ENCODE measurements around the gene ESYT1.

ESYT1 gene

GRCh38 chr12:56097738-56098137 is 30.3 kb upstream of the ESYT1 start:
- Histone ChIP-seq H3K27ac (ENCODE audit: poor library complexity, severe bottlenecking) (no peak overlapping the region), H3K4me3 (ENCODE audit: severe bottlenecking) (no peak overlapping the region), H3K4me1 (ENCODE audit: insufficient read depth, poor library complexity, severe bottlenecking) (no peaks in the 10 kb centered on the region), H3K27me3 (ENCODE audit: insufficient read depth, poor library complexity, severe bottlenecking) (no peaks in the 10 kb centered on the region), H3K36me3 (ENCODE audit: low read depth) (peaks cover 5% of the 10 kb centered on the region; the same call in 1 of the 2 replicates), H3K9me3 (ENCODE audit: severe bottlenecking) (no peaks in the 10 kb centered on the region)
- no peak for DNase-seq (ENCODE audit: low spot score)
- TF ChIP-seq CTCF (IDR thresholded peaks at IDR 0.05; ENCODE audit: poor library complexity, severe bottlenecking): no peak
- no peak for ATAC-seq (ENCODE audit: low read depth)

- ATAC-seq (ENCODE audit: low read depth) (no peak), DNase-seq (ENCODE audit: low spot score) (no peak)
- H3K4me3 ChIP-seq (ENCODE audit: severe bottlenecking): no peak overlapping the region
- H3K36me3 ChIP-seq (ENCODE audit: low read depth): peaks cover 5% of the 10 kb centered on the region; the same call in 1 of the 2 replicates
- no peaks in the 10 kb centered on the region for H3K9me3 ChIP-seq (ENCODE audit: severe bottlenecking)
- no peak for TF ChIP-seq CTCF (IDR thresholded peaks at IDR 0.05; ENCODE audit: poor library complexity, severe bottlenecking)
- H3K27me3 ChIP-seq (ENCODE audit: insufficient read depth, poor library complexity, severe bottlenecking): no peaks in the 10 kb centered on the region
- no peak overlapping the region for H3K27ac ChIP-seq (ENCODE audit: poor library complexity, severe bottlenecking)
- no peaks in the 10 kb centered on the region for H3K4me1 ChIP-seq (ENCODE audit: insufficient read depth, poor library complexity, severe bottlenecking)
These were observed 29.5 kb upstream of the ESYT1 start for GRCh38 chr12:56098592-56098991.

GRCh38 chr12:56099787-56100186 is 28.3 kb upstream of the ESYT1 start:
- Histone ChIP-seq H3K36me3 (ENCODE audit: low read depth) (peaks cover 5% of the 10 kb centered on the region; the same call in 1 of the 2 replicates), H3K4me1 (ENCODE audit: insufficient read depth, poor library complexity, severe bottlenecking) (no peaks in the 10 kb centered on the region), H3K4me3 (ENCODE audit: severe bottlenecking) (no peak overlapping the region), H3K27me3 (ENCODE audit: insufficient read depth, poor library complexity, severe bottlenecking) (no peaks in the 10 kb centered on the region), H3K9me3 (ENCODE audit: severe bottlenecking) (no peaks in the 10 kb centered on the region), H3K27ac (ENCODE audit: poor library complexity, severe bottlenecking) (no peak overlapping the region)
- TF ChIP-seq CTCF (IDR thresholded peaks at IDR 0.05; ENCODE audit: poor library complexity, severe bottlenecking): no peak
- ATAC-seq (ENCODE audit: low read depth): no peak
- no peak for DNase-seq (ENCODE audit: low spot score)

GRCh38 chr12:56101045-56101444 is 27.0 kb upstream of the ESYT1 start:
- ATAC-seq (ENCODE audit: low read depth) (no peak), DNase-seq (ENCODE audit: low spot score) (no peak)
- no peak for TF ChIP-seq CTCF (IDR thresholded peaks at IDR 0.05; ENCODE audit: poor library complexity, severe bottlenecking)
- Histone ChIP-seq H3K27me3 (ENCODE audit: insufficient read depth, poor library complexity, severe bottlenecking) (no peaks in the 10 kb centered on the region), H3K36me3 (ENCODE audit: low read depth) (peaks cover 15% of the 10 kb centered on the region), H3K27ac (ENCODE audit: poor library complexity, severe bottlenecking) (no peak overlapping the region), H3K9me3 (ENCODE audit: severe bottlenecking) (no peaks in the 10 kb centered on the region), H3K4me3 (ENCODE audit: severe bottlenecking) (no peak overlapping the region), H3K4me1 (ENCODE audit: insufficient read depth, poor library complexity, severe bottlenecking) (peaks cover 5% of the 10 kb centered on the region)

GRCh38 chr12:56102683-56103065 is 25.4 kb upstream of the ESYT1 start:
- H3K4me3 ChIP-seq (ENCODE audit: severe bottlenecking): no peak overlapping the region
- DNase-seq (ENCODE audit: low spot score) (no peak), ATAC-seq (ENCODE audit: low read depth) (no peak)
- H3K4me1 ChIP-seq (ENCODE audit: insufficient read depth, poor library complexity, severe bottlenecking): peaks cover 8% of the 10 kb centered on the region
- H3K27ac ChIP-seq (ENCODE audit: poor library complexity, severe bottlenecking): no peak overlapping the region
- H3K9me3 ChIP-seq (ENCODE audit: severe bottlenecking): no peaks in the 10 kb centered on the region
- TF ChIP-seq CTCF (IDR thresholded peaks at IDR 0.05; ENCODE audit: poor library complexity, severe bottlenecking): no peak
- peaks cover 31% of the 10 kb centered on the region for H3K36me3 ChIP-seq (ENCODE audit: low read depth)
- H3K27me3 ChIP-seq (ENCODE audit: insufficient read depth, poor library complexity, severe bottlenecking): no peaks in the 10 kb centered on the region

All from RWPE2 (cell line).